Measurements from ENCODE around the gene LMX1A. TPM values are rescaled to one million over a fixed set of nuclear protein-coding genes. Genes with fewer than 3 reads are reported as not detected.

Gene LMX1A
- total and polyA plus RNA-seq, 2 experiments from 2014 or later: not detected

- TF ChIP-seq ZNF462 (CRISPR knock-in tag; IDR thresholded peaks at IDR 0.05): no peak
- TF ChIP-seq, protein P1, sequence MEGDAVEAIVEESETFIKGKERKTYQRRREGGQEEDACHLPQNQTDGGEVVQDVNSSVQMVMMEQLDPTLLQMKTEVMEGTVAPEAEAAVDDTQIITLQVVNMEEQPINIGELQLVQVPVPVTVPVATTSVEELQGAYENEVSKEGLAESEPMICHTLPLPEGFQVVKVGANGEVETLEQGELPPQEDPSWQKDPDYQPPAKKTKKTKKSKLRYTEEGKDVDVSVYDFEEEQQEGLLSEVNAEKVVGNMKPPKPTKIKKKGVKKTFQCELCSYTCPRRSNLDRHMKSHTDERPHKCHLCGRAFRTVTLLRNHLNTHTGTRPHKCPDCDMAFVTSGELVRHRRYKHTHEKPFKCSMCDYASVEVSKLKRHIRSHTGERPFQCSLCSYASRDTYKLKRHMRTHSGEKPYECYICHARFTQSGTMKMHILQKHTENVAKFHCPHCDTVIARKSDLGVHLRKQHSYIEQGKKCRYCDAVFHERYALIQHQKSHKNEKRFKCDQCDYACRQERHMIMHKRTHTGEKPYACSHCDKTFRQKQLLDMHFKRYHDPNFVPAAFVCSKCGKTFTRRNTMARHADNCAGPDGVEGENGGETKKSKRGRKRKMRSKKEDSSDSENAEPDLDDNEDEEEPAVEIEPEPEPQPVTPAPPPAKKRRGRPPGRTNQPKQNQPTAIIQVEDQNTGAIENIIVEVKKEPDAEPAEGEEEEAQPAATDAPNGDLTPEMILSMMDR (conservative IDR thresholded peaks at IDR 0.05; ENCODE audit: low read depth in 2 of 2): no peak
- TF ChIP-seq JUNB (IDR thresholded peaks at IDR 0.05; ENCODE audit: unreplicated experiment): no peak
- TF ChIP-seq ETS1 (IDR thresholded peaks at IDR 0.05): no peak
- TF ChIP-seq POLR2AphosphoS5 (IDR thresholded peaks at IDR 0.05; ENCODE audit: low read depth): no peak
- TF ChIP-seq EZH2phosphoT487 (IDR thresholded peaks at IDR 0.05; ENCODE audit: unreplicated experiment): no peak
- no peak for TF ChIP-seq ZNF114 (CRISPR knock-in tag; IDR thresholded peaks at IDR 0.05)
- TF ChIP-seq ZNF331 (CRISPR knock-in tag; IDR thresholded peaks at IDR 0.05; ENCODE audit: low read depth): no peak
- TF ChIP-seq NANOG (IDR thresholded peaks at IDR 0.05; ENCODE audit: borderline replicate concordance): no peak
Observed at GRCh38 chr1:165364568-165365133, 8.1 kb upstream of the LMX1A start (continued).

Measured in GM23338 (cell line).